ENCODE measurements around the gene ADGRD2.

The ADGRD2 gene

GRCh38 chr9:124438091-124438490 is 12.2 kb upstream of the ADGRD2 start:
- DNase-seq (ENCODE audit: low read depth in 3 of 3): no peak

- no peak for DNase-seq (ENCODE audit: low read depth in 3 of 3)
These were observed 11.2 kb upstream of the ADGRD2 start for GRCh38 chr9:124439086-124439485.

- no peak for DNase-seq (ENCODE audit: low read depth in 3 of 3)
These were observed 10.5 kb upstream of the ADGRD2 start for GRCh38 chr9:124439686-124440243.

GRCh38 chr9:124440786-124441185 is 9.5 kb upstream of the ADGRD2 start:
- no peak for DNase-seq (ENCODE audit: low read depth in 3 of 3)

- DNase-seq (ENCODE audit: low read depth in 3 of 3): no peak
These were observed 9.0 kb upstream of the ADGRD2 start for GRCh38 chr9:124441291-124441690.

GRCh38 chr9:124442379-124442778 is 7.9 kb upstream of the ADGRD2 start:
- DNase-seq (ENCODE audit: low read depth in 3 of 3): no peak

GRCh38 chr9:124442826-124443225 is 7.4 kb upstream of the ADGRD2 start:
- DNase-seq (ENCODE audit: low read depth in 3 of 3): no peak

GRCh38 chr9:124443625-124444024 is 6.6 kb upstream of the ADGRD2 start:
- no peak for DNase-seq (ENCODE audit: low read depth in 3 of 3)

- no peak for DNase-seq (ENCODE audit: low read depth in 3 of 3)
These were observed 6.1 kb upstream of the ADGRD2 start for GRCh38 chr9:124444166-124444565.

GRCh38 chr9:124447297-124447661 is 3.0 kb upstream of the ADGRD2 start:
- no peak for DNase-seq (ENCODE audit: low read depth in 3 of 3)

GRCh38 chr9:124448019-124448418 is 2.2 kb upstream of the ADGRD2 start:
- no peak for DNase-seq (ENCODE audit: low read depth in 3 of 3)

- no peak for DNase-seq (ENCODE audit: low read depth in 3 of 3)
These were observed 685 bp upstream of the ADGRD2 start for GRCh38 chr9:124449381-124450151.

- DNase-seq (ENCODE audit: low read depth in 3 of 3): no peak
These were observed 845 bp downstream of the ADGRD2 start for GRCh38 chr9:124450931-124451661.

- no peak for DNase-seq (ENCODE audit: low read depth in 3 of 3)
These were observed 2.1 kb downstream of the ADGRD2 start for GRCh38 chr9:124452326-124452725.

GRCh38 chr9:124452841-124453585 is 2.8 kb downstream of the ADGRD2 start:
- no peak for DNase-seq (ENCODE audit: low read depth in 3 of 3)

- no peak for DNase-seq (ENCODE audit: low read depth in 3 of 3)
These were observed 3.4 kb downstream of the ADGRD2 start for GRCh38 chr9:124453586-124454191.

- no peak for DNase-seq (ENCODE audit: low read depth in 3 of 3)
These were observed 4.0 kb downstream of the ADGRD2 start for GRCh38 chr9:124454296-124454695.

GRCh38 chr9:124454791-124455443 is 4.7 kb downstream of the ADGRD2 start:
- DNase-seq (ENCODE audit: low read depth in 3 of 3): no peak

GRCh38 chr9:124455820-124456219 is 5.6 kb downstream of the ADGRD2 start:
- DNase-seq (ENCODE audit: low read depth in 3 of 3): no peak

GRCh38 chr9:124456341-124457078 is 6.3 kb downstream of the ADGRD2 start:
- DNase-seq (ENCODE audit: low read depth in 3 of 3): no peak
